Panc1 (cell line): ENCODE data around the gene UBAC2. TPM values are rescaled to one million over a fixed set of nuclear protein-coding genes. Genes with fewer than 3 reads are reported as not detected.

ENCODE experiments used
- ATAC-seq: fragments of 200-7000 bp; cut with Tn5 transposase; 2 replicates; pipeline ENCODE4 v1.9.1; 2020; ENCODE audit warnings: mild to moderate bottlenecking, moderate library complexity
- BruUV-seq: library from RNA; stranded (reverse); fragments of 400-500 nt; replicated peaks from 2 replicates; lab custom pipeline; 2021; lab: Mats Ljungman, UMichigan
- CTCF ChIA-PET: fragments of 300-600 bp; sonication (Branson Sonifier 250); formaldehyde crosslinking; loops from one replicate; lab custom pipeline; 2022; ENCODE audit warnings: antibody characterized with exemption; lab: Charles Lee
- POLR2A ChIA-PET: fragments of 300-600 bp; sonication (Branson Sonifier 250); formaldehyde crosslinking; loops from one replicate; lab custom pipeline; 2022; ENCODE audit warnings: antibody characterized with exemption; lab: Charles Lee
- DNase-seq: peaks from one replicate; pipeline ENCODE4 v3.0.0-alpha.2; 2010; ENCODE audit warnings: low read depth, low spot score
- H3K27ac ChIP-seq: 2 replicates; pipeline ENCODE4 v1.5.1; 2011; ENCODE audit warnings: mild to moderate bottlenecking, low read length, inconsistent platforms
- H3K27me3 ChIP-seq: fragments of 200-500 bp; sonication (Bioruptor generic); 2 replicates; pipeline ENCODE4 v1.6.0; 2014; ENCODE audit warnings: low read length, inconsistent platforms; ENCODE audit not compliant: control insufficient read depth, insufficient read depth
- H3K36me3 ChIP-seq: fragments of 200-500 bp; sonication (Bioruptor generic); 2 replicates; pipeline ENCODE4 v1.5.1; 2014; ENCODE audit warnings: inconsistent platforms, mild to moderate bottlenecking, low read length, moderate library complexity; ENCODE audit not compliant: control insufficient read depth, insufficient read depth
- H3K4me1 ChIP-seq: 2 replicates; pipeline ENCODE4 v1.5.1; 2011; ENCODE audit warnings: inconsistent platforms, mild to moderate bottlenecking, low read length, moderate library complexity; ENCODE audit not compliant: control insufficient read depth, insufficient read depth
- H3K4me3 ChIP-seq, 2 experiments: 2 replicates each; pipeline ENCODE4 v1.5.1; 2011 to 2012; ENCODE audit warnings: low read depth in 2 of 2, low read length in 2 of 2, mild to moderate bottlenecking in 2 of 2, inconsistent platforms in 1 of 2, moderate library complexity in 1 of 2
- H3K9me3 ChIP-seq: fragments of 200-500 bp; sonication (Bioruptor generic); 2 replicates; pipeline ENCODE4 v1.5.1; 2014; ENCODE audit warnings: low read depth, mild to moderate bottlenecking, inconsistent platforms, low read length, moderate library complexity; ENCODE audit not compliant: control insufficient read depth, insufficient read depth
- CTCF ChIP-seq: fragments of 450-650 bp; IDR thresholded peaks from 2 replicates; pipeline ENCODE4 v1.5.1; 2017; ENCODE audit warnings: mild to moderate bottlenecking
- POLR2AphosphoS5 ChIP-seq: IDR thresholded peaks from 2 replicates; pipeline ENCODE4 v1.6.1; 2012; ENCODE audit warnings: mild to moderate bottlenecking, low read depth, low read length, moderate library complexity
- REST ChIP-seq, 2 experiments: IDR thresholded peaks; 2 replicates each; pipeline ENCODE4 v1.6.1; 2011 to 2012; ENCODE audit warnings: low read depth in 2 of 2, control low read depth in 1 of 2, low read length in 1 of 2, mild to moderate bottlenecking in 1 of 2, moderate library complexity in 1 of 2; ENCODE audit not compliant: insufficient read depth in 1 of 2
- SIN3A ChIP-seq: IDR thresholded peaks from 2 replicates; pipeline ENCODE4 v1.6.1; 2012; ENCODE audit warnings: low read depth, mild to moderate bottlenecking, low read length, moderate library complexity, borderline replicate concordance; ENCODE audit not compliant: insufficient read depth
- TCF7L2 ChIP-seq: IDR thresholded peaks from 2 replicates; pipeline ENCODE4 v1.6.1; 2011; ENCODE audit warnings: mild to moderate bottlenecking, low read depth, low read length, inconsistent platforms
- in situ Hi-C: cut with HindIII; loops from 2 replicates; pipeline ENCODE4 v1.10.0; 2016; ENCODE audit warnings: low sequenced_read_pairs, low pct_unique_long_range_greater_than_20kb
- intact Hi-C: fragments of 100-400 bp; cut with micrococcal nuclease; formaldehyde crosslinking; loops from one replicate; pipeline ENCODE4 v1.10.0; 2022; ENCODE audit not compliant: unreplicated experiment
- total RNA-seq: library from RNA; stranded (reverse); gene quantifications from one replicate; pipeline ENCODE4 v1.2.1, GENCODE V29; 2021; ENCODE audit not compliant: unreplicated experiment

The UBAC2 gene
- total RNA-seq, 1 experiment from 2014 or later: 40.8 TPM

- Histone ChIP-seq H3K4me3 (no peak overlapping the region), H3K27ac (no peak overlapping the region), H3K36me3 (no peaks in the 10 kb centered on the region), H3K9me3 (no peaks in the 10 kb centered on the region), H3K27me3 (no peaks in the 10 kb centered on the region), H3K4me1 (no peaks in the 10 kb centered on the region)
- TF ChIP-seq TCF7L2 (no peak), CTCF (no peak), REST (IDR thresholded peaks at IDR 0.05; ENCODE audit: insufficient read depth in 1 of 2, low read depth in 2 of 2, low read length in 1 of 2) (no peak), SIN3A (no peak), POLR2AphosphoS5 (no peak)
- ATAC-seq (no peak), DNase-seq (no peak)
- in situ Hi-C loops (no loop called here), intact Hi-C loops (no loop called here)
- ChIA-PET CTCF (no interaction called here), POLR2A (no interaction called here)
- BruUV-seq: no TSS peak
Measured at GRCh38 chr13:99154064-99154463, 46.6 kb upstream of the UBAC2 start.

GRCh38 chr13:99155821-99156220, 44.8 kb upstream of the UBAC2 start:
- BruUV-seq: no TSS peak
- no peaks in the 10 kb centered on the region for H3K4me1 ChIP-seq
- no peaks in the 10 kb centered on the region for H3K27me3 ChIP-seq
- DNase-seq (no peak), ATAC-seq (no peak)
- no peak overlapping the region for H3K27ac ChIP-seq
- ChIA-PET POLR2A (no interaction called here), CTCF (no interaction called here)
- no peak overlapping the region for H3K4me3 ChIP-seq
- intact Hi-C loops: no loop called here
- no peaks in the 10 kb centered on the region for H3K9me3 ChIP-seq
- in situ Hi-C loops: no loop called here
- H3K36me3 ChIP-seq: no peaks in the 10 kb centered on the region
- TF ChIP-seq REST (IDR thresholded peaks at IDR 0.05; ENCODE audit: insufficient read depth in 1 of 2, low read depth in 2 of 2, low read length in 1 of 2): no peak
- no peak for TF ChIP-seq CTCF
